Measurements from ENCODE around the gene PLXNA2. TPM values are rescaled to one million over a fixed set of nuclear protein-coding genes. Genes with fewer than 3 reads are reported as not detected.

PLXNA2 gene
- total RNA-seq, 1 donor from 2014 or later, result 1.7 TPM

DNA sequence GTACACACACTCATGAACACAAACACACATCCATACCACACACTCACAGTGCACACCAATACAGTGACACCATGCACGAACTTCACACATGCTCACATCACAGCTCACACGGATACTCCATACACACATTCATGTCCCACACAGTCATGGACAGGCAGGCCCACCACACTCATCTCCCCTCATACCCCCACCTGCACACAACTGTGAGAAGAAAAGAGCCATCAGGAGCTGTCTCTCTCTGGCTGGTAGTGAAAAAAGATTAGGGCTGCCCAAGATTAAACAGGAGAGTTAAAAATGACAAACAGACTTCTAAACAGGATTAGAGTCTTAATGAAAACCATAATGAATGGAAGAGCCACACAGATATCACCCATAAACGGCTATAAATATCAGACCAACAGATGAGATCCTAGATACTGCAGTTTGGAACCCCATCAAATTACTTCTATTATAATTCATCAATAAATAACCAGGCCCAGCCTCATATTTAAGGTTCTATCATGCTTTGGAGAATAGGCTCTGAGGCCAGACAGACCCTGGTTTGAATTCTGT lies 122.3 kb downstream of the PLXNA2 start:
- H3K27ac Mint-ChIP-seq, result no peak overlapping the region

GRCh38 chr1:208120431-208120790 lies 123.8 kb downstream of the PLXNA2 start:
- Histone ChIP-seq H3K27ac (no peak overlapping the region), H3K36me3 (no peaks in the 10 kb centered on the region), H3K79me2 (ENCODE audit: low read depth) (no peaks in the 10 kb centered on the region), H3K9ac (no peak overlapping the region), H3K9me3 (ENCODE audit: low read depth) (no peaks in the 10 kb centered on the region), H2AFZ (replicated peaks) (no peak overlapping the region), H4K20me1 (ENCODE audit: low read depth) (no peaks in the 10 kb centered on the region), H3K4me1 (peaks cover 12% of the 10 kb centered on the region), H3K4me2 (peak overlapping the region; percentile 8), H3K4me3 (no peak overlapping the region), H3F3A (ENCODE audit: low read depth) (peaks cover 10% of the 10 kb centered on the region), H3K27me3 (no peaks in the 10 kb centered on the region)
- peaks cover 5% of the 10 kb centered on the region for H3K27me3 Mint-ChIP-seq (ENCODE audit: insufficient read depth, low read depth)
- no peaks in the 10 kb centered on the region for H3K9me3 Mint-ChIP-seq
- TF ChIP-seq EZH2phosphoT487 (IDR thresholded peaks at IDR 0.05) (no peak), CTCF (IDR thresholded peaks at IDR 0.05) (no peak), EZH2 (IDR thresholded peaks at IDR 0.05) (no peak)
- peaks cover 9% of the 10 kb centered on the region for H3K36me3 Mint-ChIP-seq
- DNase-seq (ENCODE audit: low spot score), result no peak
- peak overlapping the region; percentile 14 for H3K27ac Mint-ChIP-seq
- no peak overlapping the region for H3K4me3 Mint-ChIP-seq
- H3K4me1 Mint-ChIP-seq, result peaks cover 23% of the 10 kb centered on the region

More for the DNA sequence above, 122.3 kb downstream of the PLXNA2 start:
- Histone ChIP-seq H3K27ac (no peak overlapping the region), H3K79me2 (ENCODE audit: low read depth) (no peaks in the 10 kb centered on the region), H3K4me2 (no peak overlapping the region), H3K36me3 (no peaks in the 10 kb centered on the region), H3F3A (ENCODE audit: low read depth) (peaks cover 10% of the 10 kb centered on the region), H3K4me1 (peaks cover 12% of the 10 kb centered on the region), H2AFZ (replicated peaks) (no peak overlapping the region), H3K9ac (no peak overlapping the region), H3K4me3 (no peak overlapping the region), H4K20me1 (ENCODE audit: low read depth) (no peaks in the 10 kb centered on the region), H3K27me3 (no peaks in the 10 kb centered on the region), H3K9me3 (ENCODE audit: low read depth) (no peaks in the 10 kb centered on the region)
- H3K4me1 Mint-ChIP-seq, result peaks cover 23% of the 10 kb centered on the region
- no peak overlapping the region for H3K4me3 Mint-ChIP-seq
- no peaks in the 10 kb centered on the region for H3K9me3 Mint-ChIP-seq
- H3K36me3 Mint-ChIP-seq, result peaks cover 9% of the 10 kb centered on the region
- no peak for TF ChIP-seq EZH2phosphoT487 (IDR thresholded peaks at IDR 0.05)
- no peak for TF ChIP-seq EZH2 (IDR thresholded peaks at IDR 0.05)
- TF ChIP-seq CTCF (IDR thresholded peaks at IDR 0.05), result no peak
- H3K27me3 Mint-ChIP-seq (ENCODE audit: insufficient read depth, low read depth), result peaks cover 5% of the 10 kb centered on the region
- DNase-seq (ENCODE audit: low spot score), result no peak

DNA sequence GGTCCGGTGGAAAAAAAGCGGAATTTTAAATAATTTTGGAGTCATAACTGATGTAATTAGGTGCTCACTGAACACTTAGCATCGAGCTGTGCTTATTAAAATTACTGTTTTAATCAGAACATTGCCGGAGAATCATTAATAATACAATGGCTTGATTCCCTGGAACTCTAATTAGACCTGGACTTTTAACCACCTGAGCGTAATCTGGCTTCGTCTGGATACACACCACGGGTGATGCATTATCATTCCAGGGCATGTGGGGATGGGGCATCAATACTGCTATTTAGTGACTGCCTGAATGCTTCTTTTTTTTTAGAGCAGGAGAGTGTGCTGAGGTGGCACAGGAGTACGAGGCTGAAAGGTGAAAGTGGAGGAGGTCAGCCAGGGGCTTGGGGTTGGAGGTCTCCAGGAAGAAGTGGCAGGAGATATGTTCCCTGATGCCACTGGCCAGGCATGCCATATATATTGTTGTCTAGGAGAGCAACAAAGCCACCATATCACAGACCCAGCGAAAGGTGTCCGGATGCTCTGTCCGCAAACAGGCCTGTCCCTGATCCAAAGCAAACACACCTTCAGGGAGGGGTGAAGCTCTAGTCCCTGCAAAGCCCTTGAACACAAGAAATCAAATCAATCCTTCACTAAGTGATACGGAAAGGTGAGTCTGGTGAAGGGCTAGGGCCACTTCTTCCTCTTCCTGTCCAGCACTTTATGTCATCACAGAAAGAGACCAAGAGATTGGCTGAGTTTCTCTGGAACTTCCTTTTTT lies 125.2 kb downstream of the PLXNA2 start:
- Histone ChIP-seq H3K9me3 (ENCODE audit: low read depth) (no peaks in the 10 kb centered on the region), H2AFZ (replicated peaks) (no peak overlapping the region), H3K27me3 (no peaks in the 10 kb centered on the region), H4K20me1 (ENCODE audit: low read depth) (no peaks in the 10 kb centered on the region), H3K9ac (no peak overlapping the region), H3K36me3 (no peaks in the 10 kb centered on the region), H3F3A (ENCODE audit: low read depth) (peaks cover 10% of the 10 kb centered on the region), H3K4me1 (peaks cover 12% of the 10 kb centered on the region), H3K4me3 (no peak overlapping the region), H3K79me2 (ENCODE audit: low read depth) (no peaks in the 10 kb centered on the region), H3K4me2 (no peak overlapping the region), H3K27ac (no peak overlapping the region)
- H3K4me3 Mint-ChIP-seq, result no peak overlapping the region
- H3K9me3 Mint-ChIP-seq, result no peaks in the 10 kb centered on the region
- no peak overlapping the region for H3K27ac Mint-ChIP-seq
- DNase-seq (ENCODE audit: low spot score), result no peak
- H3K27me3 Mint-ChIP-seq (ENCODE audit: insufficient read depth, low read depth), result peaks cover 5% of the 10 kb centered on the region
- TF ChIP-seq CTCF (IDR thresholded peaks at IDR 0.05) (no peak), EZH2phosphoT487 (IDR thresholded peaks at IDR 0.05) (no peak), EZH2 (IDR thresholded peaks at IDR 0.05) (no peak)
- peaks cover 7% of the 10 kb centered on the region for H3K36me3 Mint-ChIP-seq
- H3K4me1 Mint-ChIP-seq, result peaks cover 23% of the 10 kb centered on the region
